Measurements from ENCODE around the gene NXPH3. TPM values are rescaled to one million over a fixed set of nuclear protein-coding genes. Genes with fewer than 3 reads are reported as not detected.
A peak's percentile ranks its signal among the peaks of the same experiment; 100 is the strongest.

The NXPH3 gene
- total and polyA plus RNA-seq, 10 of the 15 experiments (the other 5 are each of a cell fraction or from before 2014, with no cell fraction given) = 0.08 to 0.35 (median 0.12) TPM; not detected in 2

DNA sequence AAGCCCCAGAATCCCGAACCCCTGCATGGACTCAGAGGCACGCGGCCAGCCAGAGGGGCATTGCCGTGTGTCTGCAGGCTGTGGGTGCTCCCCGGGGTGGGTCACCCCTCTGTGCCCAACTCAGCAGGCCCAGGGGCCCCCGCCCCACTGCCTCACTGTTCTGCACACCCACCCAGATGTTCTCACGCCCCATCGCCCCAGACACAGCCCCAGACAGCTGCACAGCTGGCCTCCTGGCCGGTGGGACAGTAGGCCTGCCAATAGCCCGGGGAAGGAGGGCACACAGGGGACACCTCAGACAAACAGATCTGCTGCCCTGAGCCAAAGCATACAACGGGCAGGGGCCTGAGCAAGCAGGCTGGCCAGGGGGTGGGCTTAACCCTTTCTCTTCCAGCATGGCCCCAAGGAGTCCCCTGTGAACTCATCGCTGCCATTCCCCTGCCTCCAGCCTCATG is 27.6 kb upstream of the NXPH3 start (continued):
- TF ChIP-seq, protein P1, sequence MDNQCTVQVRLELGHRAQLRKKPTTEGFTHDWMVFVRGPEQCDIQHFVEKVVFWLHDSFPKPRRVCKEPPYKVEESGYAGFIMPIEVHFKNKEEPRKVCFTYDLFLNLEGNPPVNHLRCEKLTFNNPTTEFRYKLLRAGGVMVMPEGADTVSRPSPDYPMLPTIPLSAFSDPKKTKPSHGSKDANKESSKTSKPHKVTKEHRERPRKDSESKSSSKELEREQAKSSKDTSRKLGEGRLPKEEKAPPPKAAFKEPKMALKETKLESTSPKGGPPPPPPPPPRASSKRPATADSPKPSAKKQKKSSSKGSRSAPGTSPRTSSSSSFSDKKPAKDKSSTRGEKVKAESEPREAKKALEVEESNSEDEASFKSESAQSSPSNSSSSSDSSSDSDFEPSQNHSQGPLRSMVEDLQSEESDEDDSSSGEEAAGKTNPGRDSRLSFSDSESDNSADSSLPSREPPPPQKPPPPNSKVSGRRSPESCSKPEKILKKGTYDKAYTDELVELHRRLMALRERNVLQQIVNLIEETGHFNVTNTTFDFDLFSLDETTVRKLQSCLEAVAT (IDR thresholded peaks at IDR 0.05) = no peak

DNA sequence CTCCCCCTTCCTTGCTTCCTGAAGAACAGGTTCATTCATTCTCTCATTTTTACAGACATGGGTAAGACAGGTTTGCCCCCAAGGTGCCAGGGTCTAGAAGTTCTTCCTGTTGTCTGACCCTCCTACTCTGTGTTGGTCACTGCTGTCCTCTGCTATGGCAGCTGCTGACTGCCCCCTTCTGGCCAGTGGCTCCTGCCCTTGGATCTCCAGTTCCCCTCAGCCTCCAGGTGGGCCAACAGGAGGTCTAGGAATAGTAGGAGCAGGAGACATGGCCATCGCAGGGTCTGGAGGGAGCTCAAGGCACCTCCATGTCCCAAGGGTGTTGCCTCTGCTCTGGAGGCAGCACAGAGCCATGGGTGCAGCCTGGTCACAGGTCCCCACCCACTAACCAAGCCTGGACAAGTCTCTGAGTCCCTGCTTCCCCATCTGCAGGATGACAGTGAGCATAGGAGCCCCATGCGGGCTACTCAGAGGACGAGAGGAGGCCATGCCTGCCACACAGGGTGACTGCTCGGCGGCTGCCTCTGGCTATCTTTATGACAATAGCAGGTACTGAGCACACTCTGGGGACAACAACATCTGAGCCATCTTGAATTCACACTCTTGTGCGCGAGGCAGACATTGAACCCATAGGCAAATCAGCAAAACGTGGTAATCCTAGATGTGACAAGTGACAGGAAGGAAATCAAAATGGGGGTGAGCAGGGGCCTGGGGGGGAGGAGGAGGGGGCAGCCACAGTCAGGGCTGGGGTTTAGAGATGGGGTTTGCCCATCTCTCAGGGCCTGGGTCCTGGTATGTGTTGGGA is 27.0 kb upstream of the NXPH3 start:
- H2AFZ ChIP-seq (ENCODE audit: control insufficient read depth, low read depth, low read length) = no peak overlapping the region
- no peaks in the 10 kb centered on the region for H3K79me2 ChIP-seq (ENCODE audit: control insufficient read depth, insufficient read depth, low read length)
- ChIA-PET SMC1A (ENCODE audit: uncharacterized antibody, unreplicated experiment) (no interaction called here), CTCF (no interaction called here), RAD21 (ENCODE audit: unreplicated experiment) (no interaction called here), POLR2A (no interaction called here)
- ATAC-seq (peak; percentile 81), DNase-seq (ENCODE audit: low read depth, low spot score) (no peak), FAIRE-seq (no peak)
- H3K9me3 ChIP-seq (replicated peaks; ENCODE audit: control insufficient read depth, insufficient read depth, low read length) = peaks cover 4% of the 10 kb centered on the region; the same call in 1 of the 3 replicates
- H3K36me3 ChIP-seq (ENCODE audit: control insufficient read depth in 2 of 2, insufficient read depth in 2 of 2, low read length in 1 of 2) = no peaks in the 10 kb centered on the region
- H3K4me1 ChIP-seq (ENCODE audit: control insufficient read depth, insufficient read depth, low read length) = no peaks in the 10 kb centered on the region
- no peak overlapping the region for H3K4me3 ChIP-seq
- no peaks in the 10 kb centered on the region for H4K20me1 ChIP-seq (ENCODE audit: control insufficient read depth, insufficient read depth)
- peak; percentile 69 for TF ChIP-seq RAD21 (IDR thresholded peaks at IDR 0.05; ENCODE audit: insufficient read depth, low read depth, low read length)
- TF ChIP-seq SMC3 (IDR thresholded peaks at IDR 0.05; ENCODE audit: borderline replicate concordance, low read length) = peak; percentile 36; the same call in 1 of the 2 replicates
- TF ChIP-seq YY1 (IDR thresholded peaks at IDR 0.05; ENCODE audit: low read depth, low read length) = 0 out of 2 replicates have a peak, but pooled peaks have one; percentile 28
- TF ChIP-seq, protein P2, sequence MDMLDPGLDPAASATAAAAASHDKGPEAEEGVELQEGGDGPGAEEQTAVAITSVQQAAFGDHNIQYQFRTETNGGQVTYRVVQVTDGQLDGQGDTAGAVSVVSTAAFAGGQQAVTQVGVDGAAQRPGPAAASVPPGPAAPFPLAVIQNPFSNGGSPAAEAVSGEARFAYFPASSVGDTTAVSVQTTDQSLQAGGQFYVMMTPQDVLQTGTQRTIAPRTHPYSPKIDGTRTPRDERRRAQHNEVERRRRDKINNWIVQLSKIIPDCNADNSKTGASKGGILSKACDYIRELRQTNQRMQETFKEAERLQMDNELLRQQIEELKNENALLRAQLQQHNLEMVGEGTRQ (IDR thresholded peaks at IDR 0.05; ENCODE audit: borderline replicate concordance, low read depth, low read length) = no peak
- TF ChIP-seq, protein P3, sequence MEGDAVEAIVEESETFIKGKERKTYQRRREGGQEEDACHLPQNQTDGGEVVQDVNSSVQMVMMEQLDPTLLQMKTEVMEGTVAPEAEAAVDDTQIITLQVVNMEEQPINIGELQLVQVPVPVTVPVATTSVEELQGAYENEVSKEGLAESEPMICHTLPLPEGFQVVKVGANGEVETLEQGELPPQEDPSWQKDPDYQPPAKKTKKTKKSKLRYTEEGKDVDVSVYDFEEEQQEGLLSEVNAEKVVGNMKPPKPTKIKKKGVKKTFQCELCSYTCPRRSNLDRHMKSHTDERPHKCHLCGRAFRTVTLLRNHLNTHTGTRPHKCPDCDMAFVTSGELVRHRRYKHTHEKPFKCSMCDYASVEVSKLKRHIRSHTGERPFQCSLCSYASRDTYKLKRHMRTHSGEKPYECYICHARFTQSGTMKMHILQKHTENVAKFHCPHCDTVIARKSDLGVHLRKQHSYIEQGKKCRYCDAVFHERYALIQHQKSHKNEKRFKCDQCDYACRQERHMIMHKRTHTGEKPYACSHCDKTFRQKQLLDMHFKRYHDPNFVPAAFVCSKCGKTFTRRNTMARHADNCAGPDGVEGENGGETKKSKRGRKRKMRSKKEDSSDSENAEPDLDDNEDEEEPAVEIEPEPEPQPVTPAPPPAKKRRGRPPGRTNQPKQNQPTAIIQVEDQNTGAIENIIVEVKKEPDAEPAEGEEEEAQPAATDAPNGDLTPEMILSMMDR (IDR thresholded peaks at IDR 0.05 in 2 of 3, conservative IDR thresholded peaks at IDR 0.05 in 1 of 3; ENCODE audit: control insufficient read depth in 2 of 3, extremely low read depth in 1 of 3, insufficient read depth in 1 of 3, low read depth in 3 of 3, low read length in 3 of 3) = peak; percentile 44 to 57 (median 50); a peak in 4 of 6 replicates
- no peak for TF ChIP-seq NFYA (IDR thresholded peaks at IDR 0.05; ENCODE audit: borderline replicate concordance, low read depth, low read length)
- no peak overlapping the region for H3K9ac ChIP-seq (ENCODE audit: control insufficient read depth, insufficient read depth, low read length)
- in situ Hi-C loops (cut with MboI) = no loop called here
- no peak overlapping the region for H3K27ac ChIP-seq (ENCODE audit: control insufficient read depth, insufficient read depth)
- H3K4me2 ChIP-seq (ENCODE audit: control insufficient read depth, insufficient read depth) = no peak overlapping the region
- intact Hi-C loops (cut with micrococcal nuclease; ENCODE audit: unreplicated experiment) = loop anchor here (2.0 kb wide), 1 partner anchor 140 kb away; no protein-coding TSS in a partner anchor
- BruUV-seq (replicated peaks) = no TSS peak
- H3K27me3 ChIP-seq (replicated peaks in 1 of 2; ENCODE audit: control insufficient read depth in 2 of 2, insufficient read depth in 2 of 2, low read length in 1 of 2) = 0 out of 4 replicates have a peak, but pooled peaks cover 0 to 2% of the 10 kb centered on the region in 2 experiments
- WGBS (ENCODE audit: insufficient coverage, insufficient replicate concordance, low lambda C conversion rate, missing lambda C conversion rate) = 41% methylated on average over 8 of the region's 8 CpGs

Data from GM12878 (cell line).